HG03097 (cell line): ENCODE measurements around the gene SCLY.

Experiments used
- ATAC-seq: cut with Tn5 transposase; IDR thresholded peaks from one replicate; pipeline ENCODE4 v1.9.1; 2021; ENCODE audit not compliant: unreplicated experiment, low FRiP score

Gene SCLY

GRCh38 chr2:238136820-238137537 is 76.2 kb downstream of the SCLY start:
- ATAC-seq: no peak

DNA sequence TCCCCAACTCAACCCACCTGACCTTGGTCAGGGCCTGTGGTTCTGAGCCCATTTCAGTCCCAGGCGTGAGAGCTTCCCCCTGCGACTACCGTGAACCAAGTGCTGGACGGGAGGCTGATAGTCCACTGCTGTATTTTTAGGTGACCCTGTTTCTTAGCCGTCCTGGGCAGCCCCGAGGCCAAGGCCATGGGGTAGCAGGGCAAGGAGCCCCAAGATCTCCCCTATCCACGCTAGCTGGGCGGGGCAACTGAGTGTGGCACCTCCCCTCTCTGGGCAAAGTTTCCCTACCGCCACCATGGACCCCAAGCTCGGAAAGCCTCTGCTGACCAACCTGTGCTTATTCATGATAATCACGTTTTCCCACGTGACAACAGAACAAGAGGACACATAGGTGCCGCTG is 77.1 kb downstream of the SCLY start:
- ATAC-seq: no peak

DNA sequence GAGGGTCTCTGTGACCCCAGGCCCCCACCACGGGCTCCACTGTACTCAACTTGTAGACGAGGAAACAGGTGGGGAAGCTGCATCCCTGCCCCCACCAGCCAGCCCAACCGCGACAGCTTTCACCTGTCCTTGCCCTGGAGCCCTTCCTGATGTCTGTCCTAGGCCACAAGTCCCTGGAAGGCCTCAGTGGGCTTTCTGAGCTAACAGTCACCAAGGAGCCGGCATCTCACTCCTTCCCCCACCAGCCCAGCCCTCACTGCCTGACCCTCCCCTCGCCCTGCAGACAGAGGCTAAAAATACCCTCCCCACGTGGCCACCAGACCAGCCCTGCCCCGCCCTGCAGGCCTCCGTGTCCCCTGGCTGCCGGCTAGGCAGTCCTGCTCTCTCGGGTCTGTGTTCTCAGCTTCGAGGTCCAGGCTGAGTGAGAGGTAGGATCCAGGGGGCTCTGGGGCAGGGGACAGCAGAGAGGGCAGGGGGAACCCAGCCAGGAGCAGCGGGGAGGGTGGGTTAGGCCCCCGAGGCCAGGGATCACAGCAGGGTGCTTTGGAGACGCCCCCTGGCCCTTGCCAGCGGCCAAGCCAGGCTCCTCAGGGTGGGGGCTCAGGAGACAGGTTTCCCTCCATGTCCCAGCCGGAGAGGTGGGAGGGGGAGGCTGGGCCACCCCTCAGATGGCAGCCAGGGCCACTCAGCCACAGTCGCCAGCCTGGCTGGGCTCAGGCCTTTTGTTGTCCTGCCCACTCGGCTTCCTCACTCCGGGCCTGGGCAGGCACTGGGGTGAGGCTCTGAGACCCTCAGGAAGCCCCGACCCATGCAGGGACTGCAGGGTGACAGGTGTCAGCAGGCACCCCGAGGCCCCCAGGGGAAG is 77.8 kb downstream of the SCLY start, which contains the start of gene KLHL30:
Gene KLHL30, plus strand, starts transcription at position 338 of the 865 bp plus-strand sequence. CDS start 2,087 bp downstream, outside the sequence.
- no peak for ATAC-seq

- no peak for ATAC-seq
These were observed 78.6 kb downstream of the SCLY start for GRCh38 chr2:238139196-238140039.

DNA sequence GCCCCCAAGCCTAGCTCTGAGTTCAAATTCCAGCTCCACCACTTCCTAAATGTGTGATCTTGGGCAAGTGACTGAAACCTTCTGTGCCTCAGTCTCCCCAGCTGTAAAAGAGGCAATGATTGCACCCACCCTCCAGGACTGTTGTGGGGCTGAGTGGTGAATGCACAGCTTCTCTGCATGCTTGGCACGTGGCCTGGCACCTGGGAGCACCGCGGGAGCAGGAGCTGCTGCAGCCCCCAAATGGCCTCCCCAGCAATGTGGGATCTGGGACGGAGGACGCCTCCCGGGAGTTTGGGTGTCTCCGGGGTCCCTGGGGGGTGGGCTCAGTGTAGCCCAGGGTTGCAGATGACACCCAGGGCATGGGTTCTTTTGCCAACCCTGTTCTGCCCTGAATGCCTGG is 79.2 kb downstream of the SCLY start:
- ATAC-seq: no peak

- no peak for ATAC-seq
These were observed 80.1 kb downstream of the SCLY start for GRCh38 chr2:238140721-238141540.

- ATAC-seq: no peak
These were observed 80.9 kb downstream of the SCLY start for GRCh38 chr2:238141541-238142318.

- ATAC-seq: no peak
These were observed 81.8 kb downstream of the SCLY start for GRCh38 chr2:238142382-238143205.

GRCh38 chr2:238143239-238143951 is 82.6 kb downstream of the SCLY start:
- ATAC-seq: no peak

DNA sequence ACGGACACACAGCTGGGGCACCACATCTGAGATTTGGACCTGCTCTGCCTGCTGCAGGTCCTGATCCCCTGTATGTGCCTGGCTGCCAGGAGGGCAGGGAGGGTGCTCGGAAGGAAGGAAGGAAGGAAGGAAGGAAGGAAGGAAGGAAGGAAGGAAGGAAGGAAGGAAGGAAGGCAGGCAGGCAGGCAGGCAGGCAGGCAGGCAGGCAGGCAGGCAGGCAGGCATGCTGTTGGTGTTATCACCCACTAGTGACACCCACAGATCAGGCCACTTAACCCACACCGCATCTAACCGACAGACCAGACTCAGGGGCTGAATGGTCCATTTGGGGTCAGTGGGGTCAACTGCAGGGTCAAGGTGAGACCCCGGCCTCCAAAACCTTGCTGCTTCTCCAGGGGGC is 83.5 kb downstream of the SCLY start:
- no peak for ATAC-seq

DNA sequence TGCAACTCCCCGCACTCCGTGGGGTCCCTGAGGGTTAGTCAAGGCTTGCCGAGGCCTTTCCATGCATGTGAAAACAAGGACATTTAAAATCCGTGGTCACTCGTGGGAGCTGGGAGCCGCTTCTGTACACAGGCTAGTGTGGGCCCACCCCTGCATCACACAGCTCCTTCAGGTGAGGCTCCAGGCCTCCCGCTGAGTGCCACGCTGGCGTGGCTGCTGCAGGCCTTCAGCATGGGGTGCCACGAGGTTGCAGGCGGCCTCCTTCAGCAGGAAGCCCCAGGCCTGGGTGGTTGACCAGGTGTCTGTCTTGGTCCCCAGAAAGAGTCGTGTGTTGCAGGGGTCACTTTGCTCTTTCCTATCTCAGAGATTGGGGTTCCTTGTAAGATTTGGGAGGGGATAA is 84.2 kb downstream of the SCLY start:
- no peak for ATAC-seq

- ATAC-seq: no peak
These were observed 85.0 kb downstream of the SCLY start for GRCh38 chr2:238145851-238146250.

- no peak for ATAC-seq
These were observed 86.2 kb downstream of the SCLY start for GRCh38 chr2:238146884-238147544.

- no peak for ATAC-seq
These were observed 88.2 kb downstream of the SCLY start for GRCh38 chr2:238148981-238149380.
